GM12878 (cell line): ENCODE measurements around the gene POLD4. TPM values are rescaled to one million over a fixed set of nuclear protein-coding genes. Genes with fewer than 3 reads are reported as not detected.

Source experiments
- BACH1 ChIP-seq: fragments of 450-650 bp; IDR thresholded peaks from 2 replicates; pipeline ENCODE4 v1.6.1; 2017; ENCODE audit warnings: mild to moderate bottlenecking, borderline replicate concordance
- EED ChIP-seq: sonication (generic); IDR thresholded peaks from 2 replicates; pipeline ENCODE4 v1.6.1; 2016; ENCODE audit warnings: antibody characterized with exemption, low read depth
- HCFC1 ChIP-seq: fragments of 150-350 bp; IDR thresholded peaks from 2 replicates; pipeline ENCODE4 v1.6.1; 2014; ENCODE audit warnings: low read length
- IKZF2 ChIP-seq, 2 experiments: fragments of 450-650 bp; IDR thresholded peaks; 2 replicates each; pipeline ENCODE4 v1.6.1; 2017; ENCODE audit warnings: mild to moderate bottlenecking in 2 of 2, moderate library complexity in 2 of 2
- MYB ChIP-seq: fragments of 150-350 bp; IDR thresholded peaks from 2 replicates; pipeline ENCODE4 v1.6.1; 2014; ENCODE audit warnings: mild to moderate bottlenecking, low read depth, low read length, borderline replicate concordance
- PKNOX1 ChIP-seq: fragments of 450-650 bp; IDR thresholded peaks from 2 replicates; pipeline ENCODE4 v1.6.1; 2016; ENCODE audit warnings: mild to moderate bottlenecking
- POU2F2 ChIP-seq: IDR thresholded peaks from 3 replicates; pipeline ENCODE4 v1.6.1; 2011; ENCODE audit warnings: low read depth, mild to moderate bottlenecking, low read length, borderline replicate concordance
- SKIL ChIP-seq: fragments of 450-650 bp; IDR thresholded peaks from 2 replicates; pipeline ENCODE4 v1.6.1; 2017; ENCODE audit warnings: mild to moderate bottlenecking, low read depth, inconsistent platforms; ENCODE audit not compliant: poor library complexity, severe bottlenecking
- TBL1XR1 ChIP-seq: IDR thresholded peaks from 2 replicates; pipeline ENCODE4 v1.6.1; 2012; ENCODE audit warnings: low read depth, low read length, improper control_type of control experiment
- ZZZ3 ChIP-seq: IDR thresholded peaks from 2 replicates; pipeline ENCODE4 v1.6.1; 2011; ENCODE audit warnings: low read depth; ENCODE audit not compliant: control insufficient read depth, insufficient read length
- polyA plus RNA-seq, 11 experiments: library from polyadenylated mRNA; depleted of rRNA in 4 of 11; unstranded in 6 of 11; stranded (reverse) in 5 of 11; fragments of >200 nt; fragmentation: Nextera tagmentation in 4 of 11; fragmentation: Illumina TruSeq in 1 of 11; extraction: Ambion mirVana in 4 of 11; extraction: Trizol in 1 of 11; gene quantifications; 1 replicate in 1 of 11; 2 replicates in 10 of 11; pipeline versions ENCODE4 v1.2.1 to v1.2.3, GENCODE V29; 2011 to 2016; ENCODE audit warnings: inconsistent platforms in 2 of 11, missing spikeins in 2 of 11, low read depth in 1 of 11
- total RNA-seq, 4 experiments: library from RNA; depleted of rRNA in 3 of 4; stranded (reverse); fragments of >200 nt in 3 of 4; fragmentation: Illumina TruSeq in 1 of 4; extraction: Trizol in 1 of 4; gene quantifications; 2 replicates each; pipeline versions ENCODE4 v1.2.1 to v1.2.3, GENCODE V29; 2013 to 2021

The POLD4 gene
- total and polyA plus RNA-seq, 10 of the 15 experiments (the other 5 are each of a cell fraction or from before 2014, with no cell fraction given), result 8.1 to 176 (median 88.1) TPM

GRCh38 chr11:67347964-67348749, 5.2 kb downstream of the POLD4 start (continued):
- peak; percentile 36 for TF ChIP-seq SKIL
- 0 out of 3 replicates have a peak, but pooled peaks have one; percentile 45 for TF ChIP-seq POU2F2
- TF ChIP-seq PKNOX1, result peak; percentile 85
- no peak for TF ChIP-seq TBL1XR1
- no peak for TF ChIP-seq BACH1
- TF ChIP-seq HCFC1, result no peak
- TF ChIP-seq EED, result peak; percentile 54; the same call in 1 of the 2 replicates
- no peak for TF ChIP-seq ZZZ3
- no peak for TF ChIP-seq MYB
- TF ChIP-seq IKZF2 (IDR thresholded peaks at IDR 0.05), result peak; percentile 57 to 64
